Gastrocnemius medialis (tissue), 4 donors: ENCODE data around the gene DAPP1. TPM values are rescaled to one million over a fixed set of nuclear protein-coding genes. Genes with fewer than 3 reads are reported as not detected.
A peak's percentile ranks its signal among the peaks of the same experiment; 100 is the strongest.
"Not testable (repeated sequence)": the region's sequence is repeated elsewhere in the genome, so short reads cannot be mapped to it uniquely, and the experiment has no call there.

ENCODE experiments used
- ATAC-seq, 2 donors: fragments of 150-250 bp; one replicate each; pipeline ENCODE4 v1.9.1; 2016
- DNase-seq, 2 donors: peaks; one replicate each; pipeline ENCODE4 v3.0.0-alpha.2; 2019
- H3K27ac ChIP-seq, 4 donors: fragments of 200-600 bp; sonication (generic); 1 replicate in 1 of 4; 2 replicates in 3 of 4; pipeline ENCODE4 v1.5.1; 2016 to 2018; ENCODE audit warnings: mild to moderate bottlenecking in 2 of 4, moderate library complexity in 1 of 4
- H3K27me3 ChIP-seq, 3 donors: fragments of 200-600 bp; sonication (generic) in 2 of 3; 1 replicate in 1 of 3; 2 replicates in 2 of 3; pipeline versions ENCODE4 v1.5.1 to v1.6.0; 2016 to 2019; ENCODE audit warnings: mild to moderate bottlenecking in 1 of 3, moderate library complexity in 1 of 3
- H3K36me3 ChIP-seq, 2 donors: fragments of 200-600 bp; sonication (generic) in 1 of 2; one replicate each; pipeline ENCODE4 v1.5.1; 2017 to 2018
- H3K4me1 ChIP-seq, 2 donors: fragments of 200-600 bp; sonication (generic) in 1 of 2; one replicate each; pipeline ENCODE4 v1.5.1; 2016 to 2017; ENCODE audit warnings: mild to moderate bottlenecking in 2 of 2
- H3K4me3 ChIP-seq, 4 donors: fragments of 200-600 bp; sonication (generic) in 3 of 4; 1 replicate in 1 of 4; 2 replicates in 3 of 4; pipeline ENCODE4 v1.5.1; 2016 to 2019; ENCODE audit warnings: mild to moderate bottlenecking in 2 of 4
- H3K9me3 ChIP-seq, 3 donors: fragments of 200-600 bp; sonication (generic) in 2 of 3; 1 replicate in 1 of 3; 2 replicates in 2 of 3; pipeline ENCODE4 v1.5.1; 2016 to 2019
- POLR2A ChIP-seq, 2 donors: fragments of 450-650 bp; IDR thresholded peaks; one replicate each; pipeline ENCODE4 v1.6.1; 2017; ENCODE audit warnings: antibody characterized with exemption in 2 of 2, mild to moderate bottlenecking in 2 of 2, moderate library complexity in 2 of 2
- in situ Hi-C, 4 donors: fragments of 200-750 bp; cut with MboI; loops; one replicate each; pipeline versions ENCODE4 v1.15.0 to v1.8.0; 2017; ENCODE audit warnings: low sequenced_read_pairs in 4 of 4
- intact Hi-C: fragments of 100-400 bp; cut with DNase I; formaldehyde crosslinking; loops from one replicate; pipeline ENCODE4 v1.15.1; 2023; ENCODE audit warnings: low total_unique reads
- total RNA-seq, 4 donors: library from RNA; depleted of rRNA; stranded (reverse); fragments of >200 nt; gene quantifications; one replicate each; pipeline versions ENCODE4 v1.1.0 to v1.2.3, GENCODE V29; 2016
- TF ChIP-seq, protein P1 (sequence below), 5 experiments: fragments of 450-650 bp in 3 of 5; fragments of 200-600 bp in 2 of 5; sonication (generic) in 2 of 5; IDR thresholded peaks in 4 of 5; conservative IDR thresholded peaks in 1 of 5; 1 replicate in 4 of 5; 2 replicates in 1 of 5; pipeline ENCODE4 v1.5.1; 2016 to 2019; ENCODE audit warnings: antibody characterized with exemption in 5 of 5, mild to moderate bottlenecking in 3 of 5, moderate library complexity in 3 of 5

The DAPP1 gene, protein sequence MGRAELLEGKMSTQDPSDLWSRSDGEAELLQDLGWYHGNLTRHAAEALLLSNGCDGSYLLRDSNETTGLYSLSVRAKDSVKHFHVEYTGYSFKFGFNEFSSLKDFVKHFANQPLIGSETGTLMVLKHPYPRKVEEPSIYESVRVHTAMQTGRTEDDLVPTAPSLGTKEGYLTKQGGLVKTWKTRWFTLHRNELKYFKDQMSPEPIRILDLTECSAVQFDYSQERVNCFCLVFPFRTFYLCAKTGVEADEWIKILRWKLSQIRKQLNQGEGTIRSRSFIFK
- total RNA-seq = 1 to 10 TPM in 1 of 4 donors, under 1 TPM in 3; 0.15 to 1.3 (median 0.72) TPM

DNA sequence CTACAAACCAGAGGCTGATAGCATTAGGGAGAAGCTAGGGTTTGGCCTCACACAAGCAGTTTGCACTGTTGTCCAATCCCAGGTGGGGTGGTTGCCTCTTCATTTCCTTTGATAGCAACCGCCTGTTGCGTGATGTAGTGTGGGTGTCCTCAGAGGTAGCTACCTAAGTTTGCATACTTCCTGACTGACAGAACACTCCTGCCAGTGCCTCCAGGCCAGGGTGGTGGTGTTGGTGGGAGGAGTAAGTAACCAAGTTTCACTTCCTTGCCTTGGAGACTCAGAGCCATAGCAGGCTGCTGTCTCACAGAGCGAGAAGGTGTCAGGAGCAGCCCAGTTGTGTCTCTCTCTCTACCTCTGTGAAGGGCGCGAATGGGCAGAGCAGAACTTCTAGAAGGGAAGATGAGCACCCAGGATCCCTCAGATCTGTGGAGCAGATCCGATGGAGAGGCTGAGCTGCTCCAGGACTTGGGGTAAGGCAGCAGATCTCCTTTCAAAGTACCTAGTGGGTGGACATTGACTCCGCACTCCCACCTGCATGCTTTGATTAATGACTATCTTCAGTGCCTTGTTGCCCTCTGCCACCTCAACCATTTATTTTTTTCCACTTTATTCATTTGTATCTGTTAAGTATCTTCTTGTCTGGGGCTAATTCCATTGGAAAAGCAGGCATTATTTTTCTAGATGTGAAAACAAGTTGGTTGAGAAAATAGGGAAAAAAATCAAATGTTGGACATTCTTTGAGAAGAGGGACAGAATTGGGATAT lies at the start of gene DAPP1:
TSS of gene DAPP1 (plus strand) at position 283 of the 764 bp plus-strand sequence. CDS start at position 370, 87 bp downstream.
- no peaks in the 10 kb centered on the region for H3K36me3 ChIP-seq
- H3K4me1 ChIP-seq = no peaks in the 10 kb centered on the region
- in situ Hi-C loops = no loop called here
- ATAC-seq (no peak), DNase-seq (peak in 1 of 2 donors; percentile 10)
- no peaks in the 10 kb centered on the region for H3K9me3 ChIP-seq
- TF ChIP-seq, protein P1, sequence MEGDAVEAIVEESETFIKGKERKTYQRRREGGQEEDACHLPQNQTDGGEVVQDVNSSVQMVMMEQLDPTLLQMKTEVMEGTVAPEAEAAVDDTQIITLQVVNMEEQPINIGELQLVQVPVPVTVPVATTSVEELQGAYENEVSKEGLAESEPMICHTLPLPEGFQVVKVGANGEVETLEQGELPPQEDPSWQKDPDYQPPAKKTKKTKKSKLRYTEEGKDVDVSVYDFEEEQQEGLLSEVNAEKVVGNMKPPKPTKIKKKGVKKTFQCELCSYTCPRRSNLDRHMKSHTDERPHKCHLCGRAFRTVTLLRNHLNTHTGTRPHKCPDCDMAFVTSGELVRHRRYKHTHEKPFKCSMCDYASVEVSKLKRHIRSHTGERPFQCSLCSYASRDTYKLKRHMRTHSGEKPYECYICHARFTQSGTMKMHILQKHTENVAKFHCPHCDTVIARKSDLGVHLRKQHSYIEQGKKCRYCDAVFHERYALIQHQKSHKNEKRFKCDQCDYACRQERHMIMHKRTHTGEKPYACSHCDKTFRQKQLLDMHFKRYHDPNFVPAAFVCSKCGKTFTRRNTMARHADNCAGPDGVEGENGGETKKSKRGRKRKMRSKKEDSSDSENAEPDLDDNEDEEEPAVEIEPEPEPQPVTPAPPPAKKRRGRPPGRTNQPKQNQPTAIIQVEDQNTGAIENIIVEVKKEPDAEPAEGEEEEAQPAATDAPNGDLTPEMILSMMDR (IDR thresholded peaks at IDR 0.05 in 4 of 5, conservative IDR thresholded peaks at IDR 0.05 in 1 of 5) = no peak
- no peak for TF ChIP-seq POLR2A (IDR thresholded peaks at IDR 0.05)
- H3K4me3 ChIP-seq = peak within 1 kb of the TSS in 1 of 4 donors; percentile 15
- H3K27me3 ChIP-seq = no peaks in the 10 kb centered on the region
- H3K27ac ChIP-seq = no peak within 1 kb of the TSS
- intact Hi-C loops = no loop called here

DNA sequence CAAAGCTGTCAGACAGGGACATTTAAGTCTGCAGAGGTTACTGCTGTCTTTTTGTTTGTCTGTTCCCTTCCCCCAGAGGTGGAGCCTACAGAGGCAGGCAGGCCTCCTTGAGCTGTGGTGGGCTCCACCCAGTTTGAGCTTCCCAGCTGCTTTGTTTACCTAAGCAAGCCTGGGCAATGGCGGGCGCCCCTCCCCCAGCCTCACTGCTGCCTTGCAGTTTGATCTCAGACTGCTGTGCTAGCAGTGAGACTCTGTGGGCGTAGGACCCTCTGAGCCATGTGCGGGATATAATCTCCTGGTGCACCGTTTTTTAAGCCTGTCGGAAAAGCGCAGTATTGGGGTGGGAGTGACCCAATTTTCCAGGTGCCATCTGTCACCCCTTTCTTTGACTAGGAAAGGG lies 45.8 kb upstream of the DAPP1 start:
- H3K9me3 ChIP-seq, intact Hi-C loops, in situ Hi-C loops, H3K4me3 ChIP-seq, H3K27ac ChIP-seq, H3K4me1 ChIP-seq, DNase-seq, H3K27me3 ChIP-seq, ATAC-seq, H3K36me3 ChIP-seq: not testable (repeated sequence)

DNA sequence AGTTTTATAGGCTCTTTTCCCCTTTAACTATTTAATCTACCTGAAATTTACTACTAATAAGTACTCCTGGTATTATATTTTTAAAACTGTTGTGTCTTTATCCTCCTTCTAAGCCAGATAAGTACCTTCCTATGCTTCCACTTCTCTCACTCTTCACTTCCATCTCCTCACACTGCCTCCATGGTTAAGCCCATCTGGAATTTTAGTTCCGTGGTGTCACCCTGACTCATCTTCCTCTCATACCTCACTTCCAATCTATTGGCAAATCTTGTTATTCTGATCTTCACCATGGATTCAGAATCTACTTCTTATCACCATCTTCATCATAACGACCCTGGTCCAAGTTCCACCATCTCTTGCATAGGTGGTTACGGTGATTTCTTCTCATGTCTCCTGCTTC lies 32.7 kb upstream of the DAPP1 start:
- Histone ChIP-seq H3K9me3 (no peaks in the 10 kb centered on the region), H3K4me3 (no peak overlapping the region), H3K36me3 (no peaks in the 10 kb centered on the region), H3K27ac (no peak overlapping the region), H3K27me3 (no peaks in the 10 kb centered on the region), H3K4me1 (no peaks in the 10 kb centered on the region)
- intact Hi-C loops = no loop called here
- TF ChIP-seq, protein P1 (IDR thresholded peaks at IDR 0.05 in 4 of 5, conservative IDR thresholded peaks at IDR 0.05 in 1 of 5) = no peak
- no peak for TF ChIP-seq POLR2A (IDR thresholded peaks at IDR 0.05)
- DNase-seq = no peak
- in situ Hi-C loops = no loop called here
- no peak for ATAC-seq

DNA sequence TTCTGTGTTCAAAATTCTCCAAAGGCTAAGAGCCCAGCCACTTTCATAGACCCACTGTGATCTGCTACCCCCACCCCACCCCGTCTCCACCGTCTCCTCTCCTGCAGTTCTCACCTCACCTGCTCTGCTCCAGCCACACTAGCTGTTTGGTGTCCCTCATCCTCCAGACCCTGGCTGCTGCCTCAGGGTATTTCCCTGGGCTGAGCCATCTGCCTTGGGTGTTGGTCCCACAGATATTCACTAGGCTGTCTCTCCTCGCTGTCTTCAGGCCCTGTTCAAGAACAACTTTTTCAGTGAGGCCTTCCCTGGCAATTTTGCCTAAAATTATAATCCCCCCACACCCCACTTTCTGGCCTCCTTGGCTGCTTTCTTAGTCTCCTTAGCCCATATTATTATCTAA lies 31.8 kb upstream of the DAPP1 start:
- peaks cover 3 to 6% of the 10 kb centered on the region in 2 donors for H3K4me1 ChIP-seq
- in situ Hi-C loops (no loop called here), intact Hi-C loops (no loop called here)
- H3K27ac ChIP-seq = no peak overlapping the region
- DNase-seq = no peak
- TF ChIP-seq, protein P1 (IDR thresholded peaks at IDR 0.05 in 4 of 5, conservative IDR thresholded peaks at IDR 0.05 in 1 of 5) = no peak
- TF ChIP-seq POLR2A (IDR thresholded peaks at IDR 0.05) = no peak
- no peaks in the 10 kb centered on the region for H3K9me3 ChIP-seq
- H3K4me3 ChIP-seq = no peak overlapping the region
- no peaks in the 10 kb centered on the region for H3K27me3 ChIP-seq
- ATAC-seq = no peak
- H3K36me3 ChIP-seq = no peaks in the 10 kb centered on the region
